ENCODE measurements around the gene SLC9A1. TPM values are rescaled to one million over a fixed set of nuclear protein-coding genes. Genes with fewer than 3 reads are reported as not detected.

SLC9A1 gene
- total RNA-seq, 1 experiment from 2014 or later, result 25.2 TPM

GRCh38 chr1:27144920-27145661 is 9.8 kb downstream of the SLC9A1 start:
- intact Hi-C loops (cut with micrococcal nuclease), result no loop called here
- Histone ChIP-seq H3K4me2 (ENCODE audit: low read length) (peak overlapping the region; percentile 72), H3K36me3 (ENCODE audit: low read depth, low read length) (no peaks in the 10 kb centered on the region), H3K27ac (ENCODE audit: low read length) (peak overlapping the region; percentile 80), H3K4me1 (ENCODE audit: insufficient read depth, low read length) (peaks cover 75% of the 10 kb centered on the region), H3K9me3 (ENCODE audit: low read length) (no peaks in the 10 kb centered on the region), H3K9me2 (replicated peaks; ENCODE audit: low read length) (no peaks in the 10 kb centered on the region), H2AFZ (ENCODE audit: low read length) (no peak overlapping the region), H3K27me3 (ENCODE audit: low read length) (no peaks in the 10 kb centered on the region), H3K4me3 (ENCODE audit: low read length) (peak overlapping the region; percentile 27; the same call in 1 of the 2 replicates), H3K9ac (ENCODE audit: low read length) (peak overlapping the region; percentile 47), H4K20me1 (ENCODE audit: low read length) (peaks cover 6% of the 10 kb centered on the region), H3K79me2 (ENCODE audit: low read length) (peaks cover 93% of the 10 kb centered on the region), H3F3A (ENCODE audit: low read length, unreplicated experiment) (peaks cover 18% of the 10 kb centered on the region)
- ATAC-seq, result no peak; the same call in 1 of the 2 replicates
- POLR2A ChIA-PET (ENCODE audit: unreplicated experiment), result interaction anchor here (0.5 to 3.1 kb wide), 3 partner anchors 10 to 283 kb away, joined by 3 to 16 read pairs (median 12); partner anchors contain the start of gene SLC9A1
- BruUV-seq (replicated peaks), result no TSS peak
- DNase-seq, result no peak
- TF ChIP-seq EZH2phosphoT487 (IDR thresholded peaks at IDR 0.05; ENCODE audit: borderline replicate concordance, low read length), result no peak
- no peak for TF ChIP-seq CTCF (conservative IDR thresholded peaks at IDR 0.05; ENCODE audit: low read depth, low read length)
- CTCF ChIA-PET, result interaction anchor here (0.6 to 1.4 kb wide), 3 partner anchors 9 to 122 kb away, joined by 3 to 4 read pairs (median 4); partner anchors contain the start of gene SLC9A1

GRCh38 chr1:27144049-27144748 is 10.7 kb downstream of the SLC9A1 start:
- ATAC-seq (peak; percentile 16), DNase-seq (peak; percentile 96)
- no TSS peak for BruUV-seq (replicated peaks)
- Histone ChIP-seq H3K4me2 (ENCODE audit: low read length) (peak overlapping the region; percentile 72), H3K9ac (ENCODE audit: low read length) (no peak overlapping the region), H3K9me2 (replicated peaks; ENCODE audit: low read length) (no peaks in the 10 kb centered on the region), H3K79me2 (ENCODE audit: low read length) (peaks cover 93% of the 10 kb centered on the region), H4K20me1 (ENCODE audit: low read length) (peaks cover 5% of the 10 kb centered on the region; the same call in 1 of the 2 replicates), H3K4me3 (ENCODE audit: low read length) (peak overlapping the region; percentile 31), H3K36me3 (ENCODE audit: low read depth, low read length) (no peaks in the 10 kb centered on the region), H3K9me3 (ENCODE audit: low read length) (no peaks in the 10 kb centered on the region), H3F3A (ENCODE audit: low read length, unreplicated experiment) (peaks cover 18% of the 10 kb centered on the region), H2AFZ (ENCODE audit: low read length) (no peak overlapping the region), H3K27me3 (ENCODE audit: low read length) (no peaks in the 10 kb centered on the region), H3K4me1 (ENCODE audit: insufficient read depth, low read length) (peaks cover 83% of the 10 kb centered on the region), H3K27ac (ENCODE audit: low read length) (peak overlapping the region; percentile 80)
- POLR2A ChIA-PET (ENCODE audit: unreplicated experiment), result interaction anchor here (0.6 to 3.1 kb wide), 2 partner anchors 11 to 282 kb away, joined by 3 to 12 read pairs; partner anchors contain the start of gene SLC9A1
- CTCF ChIA-PET, result interaction anchor here (0.6 to 1.3 kb wide), 3 partner anchors 11 to 35 kb away, joined by 3 to 13 read pairs (median 4); partner anchors contain the start of gene SLC9A1
- intact Hi-C loops (cut with micrococcal nuclease), result no loop called here
- TF ChIP-seq CTCF (conservative IDR thresholded peaks at IDR 0.05; ENCODE audit: low read depth, low read length) (no peak), EZH2 (IDR thresholded peaks at IDR 0.05; ENCODE audit: low read length, unreplicated experiment) (no peak), EZH2phosphoT487 (IDR thresholded peaks at IDR 0.05; ENCODE audit: borderline replicate concordance, low read length) (no peak)

Data from PC-3 (cell line).